OCI-LY1 (cell line): ENCODE data around the gene ALDH3B2.

Experiments used
- H2AFZ ChIP-seq: fragments of 200-600 bp; sonication (generic), shearing (Covaris generic); 2 replicates; pipeline ENCODE4 v1.6.0; 2014; ENCODE audit warnings: antibody characterized with exemption, mild to moderate bottlenecking, low read length
- H3F3A ChIP-seq: fragments of 200-600 bp; sonication (generic), shearing (Covaris generic); 2 replicates; pipeline ENCODE4 v1.6.0; 2014; ENCODE audit warnings: mild to moderate bottlenecking, antibody characterized with exemption, low read length, moderate library complexity; ENCODE audit not compliant: insufficient read depth
- H3K27ac ChIP-seq: fragments of 200-600 bp; sonication (generic); 2 replicates; pipeline ENCODE4 v1.5.1; 2014; ENCODE audit warnings: low read length, mixed run types, mild to moderate bottlenecking, low read depth; ENCODE audit not compliant: poor library complexity, severe bottlenecking
- H3K27me3 ChIP-seq: fragments of 200-600 bp; sonication (generic); 2 replicates; pipeline ENCODE4 v1.6.0; 2014; ENCODE audit warnings: antibody characterized with exemption, mild to moderate bottlenecking, low read length, moderate library complexity; ENCODE audit not compliant: insufficient read depth
- H3K36me3 ChIP-seq: fragments of 200-600 bp; sonication (generic); 2 replicates; pipeline ENCODE4 v1.6.1; 2014; ENCODE audit warnings: mild to moderate bottlenecking, antibody characterized with exemption, low read length, moderate library complexity, mixed read lengths; ENCODE audit not compliant: insufficient read depth
- H3K4me1 ChIP-seq: fragments of 200-600 bp; sonication (generic); 2 replicates; pipeline ENCODE4 v1.5.1; 2014; ENCODE audit warnings: mild to moderate bottlenecking, low read length, moderate library complexity; ENCODE audit not compliant: insufficient read depth, severe bottlenecking
- H3K4me2 ChIP-seq: fragments of 200-600 bp; sonication (generic), shearing (Covaris generic); 2 replicates; pipeline ENCODE4 v1.6.1; 2014; ENCODE audit warnings: low read length
- H3K4me3 ChIP-seq: fragments of 200-600 bp; sonication (generic); 2 replicates; pipeline ENCODE4 v1.5.1; 2014; ENCODE audit warnings: low read length, low read depth, mild to moderate bottlenecking, mixed read lengths; ENCODE audit not compliant: poor library complexity, severe bottlenecking
- H3K79me2 ChIP-seq: fragments of 200-600 bp; shearing (Covaris generic); 2 replicates; pipeline ENCODE4 v1.6.1; 2016; ENCODE audit warnings: mixed run types, low read length, mixed read lengths; ENCODE audit not compliant: insufficient read depth
- H3K9ac ChIP-seq: fragments of 200-600 bp; sonication (generic), shearing (Covaris generic); 2 replicates; pipeline ENCODE4 v1.6.1; 2014; ENCODE audit warnings: mild to moderate bottlenecking, low read length, mixed read lengths
- H3K9me2 ChIP-seq: fragments of 200-600 bp; sonication (generic), shearing (Covaris generic); 2 replicates; pipeline ENCODE4 v1.6.1; 2014; ENCODE audit warnings: low read depth, mild to moderate bottlenecking, low read length, mixed read lengths
- H3K9me3 ChIP-seq: fragments of 200-600 bp; shearing (Covaris generic); 2 replicates; pipeline ENCODE4 v1.6.1; 2014; ENCODE audit warnings: low read length, mixed read lengths
- H4K20me1 ChIP-seq: fragments of 200-600 bp; sonication (generic), shearing (Covaris generic); 2 replicates; pipeline ENCODE4 v1.6.0; 2016; ENCODE audit warnings: mild to moderate bottlenecking, low read length; ENCODE audit not compliant: insufficient read depth
- EZH2 ChIP-seq: fragments of 200-600 bp; sonication (generic), shearing (Covaris generic); IDR thresholded peaks from 2 replicates; pipeline ENCODE4 v1.8.0; 2017; ENCODE audit warnings: borderline replicate concordance, mixed run types, mild to moderate bottlenecking, antibody characterized with exemption, low read length, moderate library complexity, mixed read lengths
- TF ChIP-seq, protein P1 (sequence below): fragments of 200-600 bp; sonication (generic), shearing (Covaris generic); IDR thresholded peaks from 2 replicates; pipeline ENCODE4 v1.5.1; 2017; ENCODE audit warnings: mild to moderate bottlenecking, antibody characterized with exemption, low read length, moderate library complexity, mixed read lengths

Gene ALDH3B2

DNA sequence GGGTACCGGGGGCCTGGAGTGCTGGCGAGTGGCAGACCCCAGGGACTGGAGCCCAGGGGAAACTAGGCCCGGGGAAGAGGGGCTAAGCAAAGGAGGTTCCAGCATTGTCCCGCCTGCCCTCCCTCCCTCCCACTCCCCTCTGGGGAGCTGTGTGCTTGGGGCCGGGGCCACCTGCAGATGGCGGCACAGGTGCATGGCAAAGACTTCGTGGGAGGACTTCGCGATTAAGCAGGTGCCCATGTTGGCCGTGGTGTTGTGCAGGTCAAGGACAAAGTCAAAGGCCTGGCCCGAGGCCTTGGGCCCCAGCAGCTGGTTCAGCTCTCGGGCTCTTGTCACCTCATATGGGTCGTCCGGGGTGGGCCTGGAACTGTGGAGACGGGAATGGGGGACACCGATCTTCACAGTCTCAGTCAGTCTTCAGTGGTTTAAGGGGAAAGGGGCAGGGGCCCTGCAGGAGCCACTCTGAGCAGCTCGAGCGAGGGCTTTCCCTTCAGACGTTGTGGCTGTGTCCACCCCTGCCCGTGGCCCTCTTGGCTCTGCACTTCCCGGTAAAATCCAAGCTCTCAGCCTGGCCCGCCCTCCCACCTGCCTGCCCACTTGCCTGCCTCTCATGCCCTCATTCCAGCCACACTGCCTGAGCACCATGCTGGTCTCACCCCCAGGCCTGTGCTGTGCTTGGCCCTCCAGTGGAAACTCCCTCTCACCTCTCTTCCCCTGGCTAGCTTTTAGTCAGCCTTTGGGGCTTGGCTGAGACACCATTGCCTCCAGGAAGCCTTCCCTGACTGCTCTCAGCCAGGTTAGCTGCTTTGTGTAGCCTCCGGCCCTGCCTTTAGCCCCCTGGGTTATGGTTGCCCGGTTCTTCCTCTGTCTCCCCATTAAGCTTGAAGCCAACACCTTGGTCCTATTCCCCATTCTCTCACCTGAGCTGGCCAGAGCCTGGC lies 28.6 kb downstream of the ALDH3B2 start:
- Histone ChIP-seq H3K27me3 (peaks cover 4% of the 10 kb centered on the region; the same call in 1 of the 2 replicates), H3K36me3 (no peaks in the 10 kb centered on the region; the same call in 1 of the 2 replicates), H3K4me2 (peak overlapping the region; percentile 5; the same call in 1 of the 2 replicates), H2AFZ (no peak overlapping the region), H3K27ac (peak overlapping the region; percentile 52), H3K4me1 (peaks cover 52% of the 10 kb centered on the region), H3K9ac (no peak overlapping the region; the same call in 1 of the 2 replicates), H3K4me3 (no peak overlapping the region), H3K9me2 (no peaks in the 10 kb centered on the region), H3K9me3 (peaks cover 3% of the 10 kb centered on the region; the same call in 1 of the 2 replicates), H4K20me1 (no peaks in the 10 kb centered on the region), H3F3A (no peaks in the 10 kb centered on the region), H3K79me2 (no peaks in the 10 kb centered on the region)
- TF ChIP-seq EZH2 = no peak
- TF ChIP-seq, protein P1, sequence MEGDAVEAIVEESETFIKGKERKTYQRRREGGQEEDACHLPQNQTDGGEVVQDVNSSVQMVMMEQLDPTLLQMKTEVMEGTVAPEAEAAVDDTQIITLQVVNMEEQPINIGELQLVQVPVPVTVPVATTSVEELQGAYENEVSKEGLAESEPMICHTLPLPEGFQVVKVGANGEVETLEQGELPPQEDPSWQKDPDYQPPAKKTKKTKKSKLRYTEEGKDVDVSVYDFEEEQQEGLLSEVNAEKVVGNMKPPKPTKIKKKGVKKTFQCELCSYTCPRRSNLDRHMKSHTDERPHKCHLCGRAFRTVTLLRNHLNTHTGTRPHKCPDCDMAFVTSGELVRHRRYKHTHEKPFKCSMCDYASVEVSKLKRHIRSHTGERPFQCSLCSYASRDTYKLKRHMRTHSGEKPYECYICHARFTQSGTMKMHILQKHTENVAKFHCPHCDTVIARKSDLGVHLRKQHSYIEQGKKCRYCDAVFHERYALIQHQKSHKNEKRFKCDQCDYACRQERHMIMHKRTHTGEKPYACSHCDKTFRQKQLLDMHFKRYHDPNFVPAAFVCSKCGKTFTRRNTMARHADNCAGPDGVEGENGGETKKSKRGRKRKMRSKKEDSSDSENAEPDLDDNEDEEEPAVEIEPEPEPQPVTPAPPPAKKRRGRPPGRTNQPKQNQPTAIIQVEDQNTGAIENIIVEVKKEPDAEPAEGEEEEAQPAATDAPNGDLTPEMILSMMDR = peak; percentile 40

DNA sequence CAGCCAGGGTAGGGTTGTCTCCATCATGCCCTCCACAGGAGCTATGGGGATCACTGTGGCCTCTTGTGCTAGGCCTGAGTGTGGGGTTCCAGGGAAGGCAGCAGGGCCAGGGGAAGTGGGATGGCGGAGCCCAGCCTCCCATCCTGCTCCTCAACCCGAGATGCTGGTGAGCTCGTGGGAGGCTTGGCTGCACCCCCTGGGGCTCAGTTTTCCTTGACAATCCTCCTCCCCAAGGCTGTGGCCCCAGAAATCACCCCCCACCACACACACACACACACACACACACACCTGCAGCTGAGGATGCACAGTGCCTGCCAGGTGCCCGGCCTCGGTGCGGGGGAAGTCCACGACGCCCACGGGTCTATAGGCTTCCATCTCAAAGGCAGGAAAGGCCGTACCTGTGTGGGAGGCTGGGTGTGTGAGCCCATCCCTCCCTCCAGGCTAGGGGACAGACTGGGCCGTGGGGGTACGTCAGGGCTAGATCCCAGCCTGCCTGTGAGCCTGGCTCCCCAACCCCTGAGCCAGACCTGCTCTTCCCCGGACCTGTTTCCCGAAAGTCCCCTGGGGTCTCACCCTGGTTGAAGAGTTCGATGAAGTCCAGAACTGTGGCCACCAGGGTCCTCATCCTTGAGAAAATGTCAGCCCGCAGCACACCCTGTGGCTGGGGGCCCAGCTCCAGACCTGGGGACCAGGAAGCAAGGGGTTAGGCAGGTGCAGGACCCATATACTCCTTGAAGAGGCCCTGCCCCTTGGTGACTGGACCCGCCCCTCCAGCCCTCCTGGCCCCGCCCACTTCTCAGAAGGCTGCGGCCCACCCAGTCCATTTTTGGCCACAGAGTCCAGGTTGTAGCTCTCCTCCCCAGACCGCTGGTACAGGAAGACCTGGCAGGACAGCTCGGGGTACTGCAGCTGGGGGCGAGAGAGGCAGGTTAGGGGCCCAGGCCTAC lies 29.7 kb downstream of the ALDH3B2 start:
- peaks cover 4% of the 10 kb centered on the region; the same call in 1 of the 2 replicates for H3K27me3 ChIP-seq
- peaks cover 3% of the 10 kb centered on the region; the same call in 1 of the 2 replicates for H3K9me3 ChIP-seq
- H3K79me2 ChIP-seq = no peaks in the 10 kb centered on the region
- H3K9ac ChIP-seq = no peak overlapping the region
- no peaks in the 10 kb centered on the region for H3K9me2 ChIP-seq
- H2AFZ ChIP-seq = no peak overlapping the region
- H3K36me3 ChIP-seq = no peaks in the 10 kb centered on the region; the same call in 1 of the 2 replicates
- H3K4me3 ChIP-seq = no peak overlapping the region
- H4K20me1 ChIP-seq = no peaks in the 10 kb centered on the region
- H3K27ac ChIP-seq = no peak overlapping the region
- no peak overlapping the region for H3K4me2 ChIP-seq
- H3K4me1 ChIP-seq = peaks cover 41% of the 10 kb centered on the region
- TF ChIP-seq, protein P1 = no peak
- no peak for TF ChIP-seq EZH2
- no peaks in the 10 kb centered on the region for H3F3A ChIP-seq

DNA sequence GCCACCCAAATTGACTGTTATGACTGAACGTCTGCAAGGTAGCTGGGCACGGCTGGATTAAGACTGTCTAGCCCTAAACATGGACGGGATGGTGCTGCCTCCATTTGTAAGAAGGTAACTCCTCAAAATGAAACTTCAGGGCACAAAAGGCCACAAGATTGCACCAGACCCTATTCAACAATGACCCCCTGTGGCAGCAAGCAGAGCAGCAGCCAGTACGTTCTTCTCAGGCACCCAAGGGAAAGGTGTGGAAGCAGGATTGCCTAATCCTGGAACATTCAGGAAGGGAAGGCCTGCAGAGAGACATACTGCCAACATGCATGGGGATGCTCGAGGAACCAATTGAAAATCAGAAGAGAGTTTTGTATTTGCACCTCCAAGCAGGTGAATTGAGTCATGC lies 30.4 kb downstream of the ALDH3B2 start:
- H3K9ac ChIP-seq = no peak overlapping the region
- peaks cover 3% of the 10 kb centered on the region; the same call in 1 of the 2 replicates for H3K9me3 ChIP-seq
- H3K9me2 ChIP-seq = no peaks in the 10 kb centered on the region
- no peaks in the 10 kb centered on the region for H3F3A ChIP-seq
- H4K20me1 ChIP-seq = no peaks in the 10 kb centered on the region
- no peak overlapping the region for H3K4me3 ChIP-seq
- H2AFZ ChIP-seq = no peak overlapping the region
- peaks cover 34% of the 10 kb centered on the region for H3K4me1 ChIP-seq
- H3K36me3 ChIP-seq = no peaks in the 10 kb centered on the region; the same call in 1 of the 2 replicates
- no peak overlapping the region for H3K27ac ChIP-seq
- no peaks in the 10 kb centered on the region for H3K79me2 ChIP-seq
- H3K4me2 ChIP-seq = no peak overlapping the region
- TF ChIP-seq EZH2 = no peak
- TF ChIP-seq, protein P1 = peak; percentile 34
- H3K27me3 ChIP-seq = peaks cover 4% of the 10 kb centered on the region; the same call in 1 of the 2 replicates
